Fibroblast of skin of back (primary cell): ENCODE data around the gene HS3ST5.
"Not testable (repeated sequence)": the region's sequence is repeated elsewhere in the genome, so short reads cannot be mapped to it uniquely, and the experiment has no call there.

Experiments used
- DNase-seq: peaks from one replicate; pipeline ENCODE4 v3.0.0-alpha.2; 2013

The HS3ST5 gene

GRCh38 chr6:114042267-114043016 is 300.4 kb downstream of the HS3ST5 start:
- DNase-seq, result no peak

- no peak for DNase-seq
These were observed 302.0 kb downstream of the HS3ST5 start for GRCh38 chr6:114040871-114041270.

GRCh38 chr6:114039841-114040240 is 303.0 kb downstream of the HS3ST5 start:
- no peak for DNase-seq

- DNase-seq, result peak; percentile 26
These were observed 309.2 kb downstream of the HS3ST5 start for GRCh38 chr6:114033606-114034005.

- DNase-seq, result no peak
These were observed 310.1 kb downstream of the HS3ST5 start for GRCh38 chr6:114032721-114033120.

- no peak for DNase-seq
These were observed 312.1 kb downstream of the HS3ST5 start for GRCh38 chr6:114030767-114031166.

GRCh38 chr6:114024746-114025145 is 318.1 kb downstream of the HS3ST5 start:
- no peak for DNase-seq

- no peak for DNase-seq
These were observed 322.6 kb downstream of the HS3ST5 start for GRCh38 chr6:114020196-114020595.

- peak; percentile 40 for DNase-seq
These were observed 325.7 kb downstream of the HS3ST5 start for GRCh38 chr6:114017146-114017545.

- DNase-seq, result not testable (repeated sequence)
These were observed 328.7 kb downstream of the HS3ST5 start for GRCh38 chr6:114014106-114014505.

GRCh38 chr6:114011486-114011885 is 331.3 kb downstream of the HS3ST5 start:
- not testable (repeated sequence) for DNase-seq

- DNase-seq, result no peak
These were observed 332.3 kb downstream of the HS3ST5 start for GRCh38 chr6:114010540-114010939.

GRCh38 chr6:114009192-114009591 is 333.6 kb downstream of the HS3ST5 start:
- no peak for DNase-seq

- DNase-seq, result no peak
These were observed 334.5 kb downstream of the HS3ST5 start for GRCh38 chr6:114008331-114008730.

- DNase-seq, result no peak
These were observed 335.3 kb downstream of the HS3ST5 start for GRCh38 chr6:114007516-114007915.
